ENCODE data around the gene PSMC6. TPM values are rescaled to one million over a fixed set of nuclear protein-coding genes. Genes with fewer than 3 reads are reported as not detected.
A peak's percentile ranks its signal among the peaks of the same experiment; 100 is the strongest.
"Not testable (repeated sequence)": the region's sequence is repeated elsewhere in the genome, so short reads cannot be mapped to it uniquely, and the experiment has no call there.

The PSMC6 gene
- total and polyA plus RNA-seq, 8 donors, result 21.0 to 357 (median 91.7) TPM

GRCh38 chr14:52755607-52756316 lies 48.8 kb downstream of the PSMC6 start:
- intact Hi-C loops (cut with DNase I; ENCODE audit: low total_unique reads), result no loop called here
- Histone ChIP-seq H3K4me1 (peaks cover 0 to 14% (median 4%) of the 10 kb centered on the region in 4 donors), H3K36me3 (peaks cover 23 to 55% (median 41%) of the 10 kb centered on the region in 4 donors), H3K9me3 (no peaks in the 10 kb centered on the region), H3K27me3 (no peaks in the 10 kb centered on the region), H3K27ac (peak overlapping the region in 1 of 5 donors; percentile 34), H3K4me3 (no peak overlapping the region)
- TF ChIP-seq EP300 (IDR thresholded peaks at IDR 0.05) (no peak), CTCF (IDR thresholded peaks at IDR 0.05) (no peak), POLR2AphosphoS5 (IDR thresholded peaks at IDR 0.05) (no peak), POLR2A (IDR thresholded peaks at IDR 0.05) (no peak)
- peak in 1 of 2 donors; percentile 24 for DNase-seq
- WGBS, 5 donors, result 57 to 79% (median 72%) methylated on average over 5 of the region's 5 CpGs

GRCh38 chr14:52759145-52759544 lies 52.1 kb downstream of the PSMC6 start:
- 91 to 100% (median 98%) methylated on average over 1 of the region's 1 CpG for WGBS, 5 donors
- no peak overlapping the region for H3K4me3 ChIP-seq
- peaks cover 15 to 53% (median 43%) of the 10 kb centered on the region in 4 donors for H3K36me3 ChIP-seq
- H3K27me3 ChIP-seq, result no peaks in the 10 kb centered on the region
- intact Hi-C loops (cut with DNase I; ENCODE audit: low total_unique reads), result no loop called here
- H3K4me1 ChIP-seq, result peaks cover 0 to 14% (median 4%) of the 10 kb centered on the region in 4 donors
- no peak overlapping the region for H3K27ac ChIP-seq
- H3K9me3 ChIP-seq, result no peaks in the 10 kb centered on the region
- TF ChIP-seq POLR2A (IDR thresholded peaks at IDR 0.05) (no peak), POLR2AphosphoS5 (IDR thresholded peaks at IDR 0.05) (no peak), EP300 (IDR thresholded peaks at IDR 0.05) (no peak), CTCF (IDR thresholded peaks at IDR 0.05) (no peak)
- no peak for DNase-seq

GRCh38 chr14:52762923-52763322 lies 55.9 kb downstream of the PSMC6 start:
- H3K27ac ChIP-seq; H3K27me3 ChIP-seq; intact Hi-C loops (cut with DNase I; ENCODE audit: low total_unique reads); DNase-seq; H3K4me1 ChIP-seq; H3K4me3 ChIP-seq; H3K9me3 ChIP-seq: not testable (repeated sequence)
- WGBS, 5 donors, result 89 to 100% (median 90%) methylated on average over 4 of the region's 4 CpGs
- peaks cover 13 to 72% (median 64%) of the 10 kb centered on the region in 4 donors for H3K36me3 ChIP-seq

- Histone ChIP-seq H3K4me3 (no peak overlapping the region), H3K9me3 (no peaks in the 10 kb centered on the region), H3K4me1 (peaks cover 0 to 6% (median 0%) of the 10 kb centered on the region in 4 donors), H3K27ac (no peak overlapping the region), H3K27me3 (no peaks in the 10 kb centered on the region), H3K36me3 (peaks cover 20 to 73% (median 61%) of the 10 kb centered on the region in 4 donors)
- 79 to 83% (median 81%) methylated on average over 3 of the region's 3 CpGs for WGBS, 5 donors
- intact Hi-C loops (cut with DNase I; ENCODE audit: low total_unique reads), result no loop called here
- TF ChIP-seq CTCF (IDR thresholded peaks at IDR 0.05) (no peak), EP300 (IDR thresholded peaks at IDR 0.05) (no peak), POLR2A (IDR thresholded peaks at IDR 0.05) (no peak), POLR2AphosphoS5 (IDR thresholded peaks at IDR 0.05) (no peak)
- DNase-seq, result no peak
These were observed 60.2 kb downstream of the PSMC6 start for GRCh38 chr14:52767058-52767833.
